HG02852 (cell line): ENCODE results near the gene JSRP1.

Source experiments
- ATAC-seq: cut with Tn5 transposase; IDR thresholded peaks from one replicate; pipeline ENCODE4 v1.9.1; 2021; ENCODE audit warnings: mild to moderate bottlenecking, moderate library complexity; ENCODE audit not compliant: unreplicated experiment

Gene JSRP1, protein sequence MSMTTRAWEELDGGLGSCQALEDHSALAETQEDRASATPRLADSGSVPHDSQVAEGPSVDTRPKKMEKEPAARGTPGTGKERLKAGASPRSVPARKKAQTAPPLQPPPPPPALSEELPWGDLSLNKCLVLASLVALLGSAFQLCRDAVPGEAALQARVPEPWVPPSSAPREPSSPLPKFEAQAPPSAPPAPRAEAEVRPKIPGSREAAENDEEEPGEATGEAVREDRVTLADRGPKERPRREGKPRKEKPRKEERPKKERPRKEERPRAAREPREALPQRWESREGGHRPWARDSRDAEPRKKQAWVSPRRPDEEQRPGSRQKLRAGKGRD

DNA sequence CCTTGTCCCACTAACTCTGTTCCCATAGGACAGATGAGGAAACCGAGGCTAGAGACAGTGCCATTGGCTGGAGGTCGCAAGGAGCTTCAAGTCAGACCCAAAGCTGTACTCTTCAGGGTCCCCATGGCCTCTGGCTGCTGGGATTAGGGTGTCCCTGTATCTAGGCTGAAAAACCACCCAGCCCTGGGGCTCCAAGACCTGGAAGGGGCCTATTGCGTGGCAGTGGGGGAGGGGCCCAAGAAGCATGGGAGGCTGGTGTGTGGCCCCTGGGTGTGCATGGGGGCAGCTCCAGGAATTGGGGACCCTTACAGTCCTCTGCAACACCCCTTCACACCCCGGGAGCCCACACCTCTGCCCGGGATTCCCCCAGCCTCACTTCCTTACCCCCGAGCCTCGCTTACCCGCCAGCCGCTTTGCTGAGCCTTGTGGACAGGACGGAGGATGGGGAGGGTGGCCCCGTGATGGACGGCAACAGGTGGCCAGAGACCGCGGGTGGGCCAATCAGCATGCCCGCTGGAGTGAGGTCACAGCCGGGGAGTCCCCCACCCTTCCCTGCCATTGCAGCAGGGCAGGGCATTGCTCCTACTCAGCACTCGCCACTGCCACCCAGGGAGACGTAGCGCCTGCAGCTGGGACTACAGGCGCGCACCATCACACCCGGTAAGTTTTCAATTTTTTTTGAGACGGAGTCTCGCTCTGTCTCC lies at the start of gene JSRP1:
Gene JSRP1 (minus strand): TSS at position 436 of the 704 bp plus-strand sequence. CDS start 1,103 bp downstream, outside the sequence.
- ATAC-seq = no peak

DNA sequence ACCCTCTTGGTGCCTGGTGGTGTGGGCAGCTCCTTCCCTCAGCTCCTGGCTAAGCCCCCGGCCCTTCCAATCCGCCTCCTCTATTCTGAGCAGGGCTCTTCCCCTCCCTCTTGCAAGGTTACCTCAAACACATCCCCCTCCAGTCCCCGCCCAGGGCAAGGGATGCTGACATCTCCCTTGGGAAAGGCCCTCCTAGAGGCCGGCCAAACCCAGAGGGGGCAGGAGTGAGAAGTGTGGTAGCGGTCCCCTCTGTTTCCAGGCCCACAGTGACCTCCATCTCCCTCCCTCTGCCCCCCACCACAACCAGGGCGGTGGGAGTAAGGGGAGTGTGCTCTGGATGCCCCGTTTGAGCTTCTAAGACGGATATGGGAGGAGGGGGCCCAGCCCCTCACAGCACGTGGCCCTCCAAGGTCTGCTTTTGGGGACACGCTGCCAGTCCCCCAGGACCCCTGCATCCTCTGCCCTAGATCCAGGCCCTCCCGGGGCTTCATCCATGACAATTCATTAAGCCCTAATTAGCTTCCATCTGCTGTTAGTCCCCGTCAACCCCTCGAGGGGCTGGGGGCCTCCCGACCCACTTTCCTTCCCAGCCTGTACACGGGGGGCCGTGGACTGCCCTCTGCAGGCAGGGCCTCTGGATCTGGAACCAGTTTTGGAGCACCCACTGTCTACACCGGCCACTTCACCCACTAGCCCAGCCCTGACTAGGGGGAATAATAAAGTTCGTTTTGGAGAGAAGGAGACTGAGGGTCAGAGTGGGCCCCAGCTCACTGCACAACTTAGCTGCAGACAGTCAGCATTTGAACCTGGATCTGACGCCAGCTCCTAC lies 49.4 kb upstream of the JSRP1 start:
- ATAC-seq = no peak

DNA sequence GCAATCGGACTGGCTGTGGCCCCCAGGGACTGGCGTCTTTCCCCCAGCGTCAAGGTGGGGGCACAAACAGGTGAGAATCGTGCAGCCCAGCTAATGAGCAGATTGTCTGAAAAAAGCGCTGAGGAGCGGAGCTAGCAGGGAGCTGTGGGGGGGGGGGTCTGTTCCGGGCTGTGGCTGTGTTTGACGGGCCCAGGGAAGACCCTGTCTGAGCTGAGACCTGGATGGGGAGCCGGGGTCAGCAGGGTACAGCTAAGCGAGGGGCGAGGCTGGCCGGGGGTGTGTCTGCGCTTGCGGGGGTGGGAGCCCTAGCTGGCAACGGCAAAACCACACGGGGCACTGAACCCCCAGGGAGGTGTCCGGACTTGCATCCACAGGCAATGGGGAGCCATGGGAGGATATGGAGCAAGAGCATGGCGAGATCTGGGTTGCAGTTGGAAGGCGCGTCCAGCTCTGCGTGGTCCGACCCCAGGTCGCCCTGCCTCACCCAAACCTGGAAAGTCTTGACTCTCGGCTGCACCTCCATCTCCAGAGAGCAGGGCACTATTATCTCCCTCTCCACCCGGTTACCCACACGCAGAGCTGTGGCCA lies 47.1 kb upstream of the JSRP1 start:
- no peak for ATAC-seq

DNA sequence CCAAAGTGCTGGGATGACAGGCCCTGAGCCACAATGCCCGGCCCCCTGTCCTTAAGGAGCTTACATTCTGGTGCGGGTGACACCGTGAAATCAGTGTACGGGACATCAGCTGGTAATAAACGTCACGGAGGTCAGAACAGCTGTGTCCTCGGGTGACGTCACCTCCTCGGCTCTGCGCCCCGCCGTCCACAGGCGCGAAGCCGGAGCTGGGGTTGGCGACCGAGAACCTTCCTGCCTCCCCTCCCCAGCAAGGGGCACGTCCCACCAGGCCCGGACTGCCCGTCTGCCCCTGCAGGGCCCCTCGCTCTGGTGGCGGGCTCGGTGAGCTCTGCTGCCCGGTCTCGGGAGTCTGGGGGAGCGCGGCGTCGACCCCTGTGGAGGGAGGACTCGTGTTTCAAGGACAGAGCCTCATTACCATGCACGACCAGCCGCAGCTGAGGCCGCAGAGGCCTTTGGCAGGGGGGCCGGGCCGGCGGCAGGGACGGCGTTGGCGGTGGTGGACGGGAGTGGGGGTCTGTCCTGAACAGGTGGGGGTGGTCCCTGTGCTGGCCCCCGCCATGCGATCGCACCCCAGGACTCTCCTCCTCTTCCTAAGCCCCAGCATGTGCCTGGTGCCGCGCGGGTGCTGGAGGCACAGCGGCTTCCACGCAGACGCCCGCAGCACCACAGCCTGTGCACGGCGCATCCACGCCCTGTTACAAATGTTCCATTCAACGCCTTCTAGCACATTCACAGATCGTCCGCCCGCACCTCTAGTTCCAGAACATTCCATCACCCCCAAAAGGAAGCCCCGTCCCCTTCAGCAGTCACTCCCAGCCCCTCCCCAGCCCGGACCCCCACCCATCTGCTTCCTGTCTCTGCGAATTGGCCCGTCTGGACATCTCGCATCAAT lies 46.3 kb upstream of the JSRP1 start:
- ATAC-seq = no peak

DNA sequence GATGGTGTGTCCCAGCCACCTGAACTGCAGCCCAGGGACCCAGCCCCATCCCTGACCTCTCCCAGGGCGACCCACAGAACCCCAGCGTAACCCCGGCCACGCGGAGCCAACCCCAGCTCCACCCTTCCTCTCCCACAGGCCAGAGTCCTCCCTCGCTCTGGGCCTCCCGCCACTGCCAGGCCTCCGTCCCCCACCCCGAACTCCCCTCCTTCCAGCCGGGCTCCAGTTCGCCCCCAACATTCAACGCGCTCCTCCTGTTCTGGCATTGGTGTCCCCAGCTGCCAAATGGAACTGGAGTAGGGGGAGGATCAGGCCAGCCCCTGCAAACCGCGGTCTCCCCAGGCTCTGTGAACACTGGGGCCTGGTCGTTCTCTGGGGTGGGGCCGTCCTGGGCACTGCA lies 44.3 kb upstream of the JSRP1 start:
- no peak for ATAC-seq

DNA sequence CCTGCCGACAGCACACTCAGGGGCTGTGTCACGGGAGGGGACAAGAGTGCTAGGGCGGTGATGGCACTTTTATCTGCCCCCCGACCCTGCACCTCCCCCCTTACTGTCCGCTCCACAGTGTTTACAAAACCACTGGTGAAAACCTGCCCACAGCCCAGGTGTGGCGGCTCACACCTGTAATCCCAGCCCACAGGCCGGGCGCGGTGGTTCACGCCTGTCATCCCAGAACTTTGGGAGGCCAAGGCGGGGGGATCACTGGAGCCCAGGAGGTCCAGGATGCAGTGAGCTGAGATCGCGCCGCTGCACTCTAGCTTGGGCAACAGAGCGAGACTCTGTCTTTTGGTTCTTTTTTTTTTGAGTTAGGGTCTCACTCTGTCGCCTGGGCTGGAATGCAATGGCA lies 39.9 kb upstream of the JSRP1 start:
- ATAC-seq = no peak

DNA sequence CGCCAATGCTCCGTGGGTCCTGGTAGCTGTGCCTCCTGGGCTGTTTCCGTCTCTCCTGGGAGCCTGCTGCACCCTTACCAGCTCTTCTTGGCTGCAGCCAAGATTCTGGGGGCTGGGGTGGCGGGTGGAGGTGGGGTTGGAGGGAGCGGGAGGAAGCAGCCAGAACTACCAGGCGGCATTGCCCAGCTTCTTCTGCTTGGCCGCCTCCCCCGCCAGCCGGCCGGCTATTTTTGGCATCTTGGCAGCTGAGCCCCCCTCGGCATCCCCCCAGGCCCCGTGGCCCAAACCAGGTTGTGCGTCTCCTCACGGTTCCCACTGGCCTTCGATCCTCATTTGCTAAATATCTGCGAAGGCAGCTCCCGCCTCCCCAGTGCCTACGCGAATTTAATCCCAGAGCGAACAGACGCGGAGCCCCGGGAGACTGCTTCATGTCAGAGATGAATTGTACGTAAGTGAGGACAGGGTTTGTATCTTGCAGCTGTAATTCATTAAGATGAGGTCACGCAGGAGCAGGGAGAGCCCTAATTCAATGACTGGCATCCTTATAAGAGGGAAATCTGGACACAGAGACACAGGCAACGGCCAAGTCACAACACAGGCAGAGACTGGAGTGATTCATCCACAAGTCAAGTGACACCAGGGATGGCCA lies 38.6 kb upstream of the JSRP1 start:
- no peak for ATAC-seq

DNA sequence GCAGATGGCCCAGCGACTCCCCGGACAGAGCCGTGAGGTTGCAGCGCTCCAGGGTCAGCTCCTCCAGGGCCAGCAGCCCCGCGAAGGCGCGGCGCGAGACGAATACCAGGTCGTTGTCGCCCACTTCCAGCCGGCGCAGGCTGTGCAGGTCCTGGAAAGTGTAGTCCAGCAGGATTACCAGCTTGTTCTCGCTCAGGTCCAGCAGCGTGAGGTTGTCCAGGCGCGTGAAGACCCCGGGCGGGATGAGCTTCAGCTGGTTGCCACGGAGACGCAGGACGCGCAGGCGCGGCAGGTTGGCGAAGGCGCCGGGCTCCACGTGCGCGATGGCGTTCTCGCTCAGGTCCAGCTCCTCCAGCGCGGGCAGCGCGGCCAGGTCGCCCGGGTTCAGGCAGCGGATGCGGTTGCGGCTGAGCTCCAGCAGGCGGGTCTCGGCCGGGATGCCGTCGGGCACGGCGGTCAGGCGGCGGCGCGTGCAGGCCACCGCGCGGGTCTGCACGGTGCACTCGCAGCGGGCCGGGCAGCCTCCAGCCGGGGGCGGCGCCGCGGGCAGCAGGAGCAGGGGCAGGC lies 35.1 kb upstream of the JSRP1 start:
- no peak for ATAC-seq

DNA sequence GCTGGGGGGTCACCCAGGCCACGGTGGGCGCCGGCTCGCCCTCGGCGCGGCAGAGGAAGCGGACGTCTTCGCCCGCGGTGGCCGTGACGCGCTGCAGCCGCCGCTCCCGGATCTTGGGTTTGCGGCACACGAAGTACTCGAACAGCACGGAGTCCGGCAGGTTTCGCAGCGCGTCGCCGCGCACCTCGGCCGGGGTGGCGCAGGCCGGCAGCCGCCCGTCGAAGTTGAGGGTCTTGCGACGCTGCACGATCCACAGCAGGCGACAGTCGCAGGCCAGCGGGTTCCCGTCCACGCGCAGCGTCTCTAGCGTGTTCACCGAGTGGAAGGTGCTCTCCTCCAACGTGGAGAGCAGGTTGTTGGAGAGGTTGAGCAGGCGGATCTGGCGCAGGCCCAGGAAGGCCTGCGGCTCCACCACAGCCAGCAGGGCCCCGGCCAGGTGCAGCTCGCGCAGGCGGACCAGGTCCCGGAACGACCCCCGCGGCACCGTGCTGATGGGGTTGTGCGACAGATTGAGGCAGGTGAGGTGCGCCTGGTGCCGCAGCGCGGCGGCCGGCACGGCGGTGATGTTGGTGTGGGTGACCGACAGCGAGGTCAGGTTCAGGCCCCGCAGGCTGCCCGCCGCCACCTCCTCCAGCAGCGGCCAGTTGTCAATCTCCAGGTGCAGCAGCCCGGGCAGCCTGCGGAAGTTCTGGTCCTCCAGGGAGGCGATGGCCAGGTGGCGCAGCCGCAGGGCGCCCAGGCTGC lies 34.4 kb upstream of the JSRP1 start:
- ATAC-seq = no peak

DNA sequence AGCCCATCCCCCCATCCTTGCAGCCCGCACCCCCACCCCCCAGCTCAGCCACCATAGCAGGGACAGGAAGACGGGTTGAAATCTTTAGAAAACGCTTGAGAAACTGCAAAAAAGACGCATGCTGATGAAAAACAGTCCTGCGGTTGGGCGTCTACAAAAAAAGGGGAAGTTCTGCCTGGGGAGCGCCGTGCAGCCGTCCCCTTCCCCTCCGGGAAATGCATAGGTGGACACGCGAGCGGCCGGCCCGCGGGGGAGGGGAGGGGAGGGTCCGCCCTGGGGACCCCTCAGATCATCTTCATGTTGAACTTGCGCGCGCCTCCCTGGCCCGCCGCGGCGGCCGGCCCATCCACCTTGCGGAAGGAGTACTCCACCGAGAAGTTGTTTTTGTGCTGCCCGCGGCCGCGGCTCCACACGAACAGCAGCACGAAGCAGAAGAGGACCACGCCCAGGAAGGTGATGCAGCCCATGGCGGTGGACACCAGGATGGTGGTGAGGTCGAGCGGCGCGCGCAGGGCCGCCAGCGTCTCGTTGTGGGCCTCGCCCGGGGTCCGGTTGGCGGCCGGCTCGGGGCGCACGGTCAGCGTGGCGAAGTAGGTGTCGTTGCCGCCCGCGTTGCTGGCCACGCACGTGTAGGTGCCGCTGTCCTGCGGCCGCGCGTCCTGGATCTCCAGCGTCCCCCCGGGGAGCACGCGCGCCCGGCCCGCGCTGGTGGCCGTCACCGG lies 33.7 kb upstream of the JSRP1 start:
- no peak for ATAC-seq

DNA sequence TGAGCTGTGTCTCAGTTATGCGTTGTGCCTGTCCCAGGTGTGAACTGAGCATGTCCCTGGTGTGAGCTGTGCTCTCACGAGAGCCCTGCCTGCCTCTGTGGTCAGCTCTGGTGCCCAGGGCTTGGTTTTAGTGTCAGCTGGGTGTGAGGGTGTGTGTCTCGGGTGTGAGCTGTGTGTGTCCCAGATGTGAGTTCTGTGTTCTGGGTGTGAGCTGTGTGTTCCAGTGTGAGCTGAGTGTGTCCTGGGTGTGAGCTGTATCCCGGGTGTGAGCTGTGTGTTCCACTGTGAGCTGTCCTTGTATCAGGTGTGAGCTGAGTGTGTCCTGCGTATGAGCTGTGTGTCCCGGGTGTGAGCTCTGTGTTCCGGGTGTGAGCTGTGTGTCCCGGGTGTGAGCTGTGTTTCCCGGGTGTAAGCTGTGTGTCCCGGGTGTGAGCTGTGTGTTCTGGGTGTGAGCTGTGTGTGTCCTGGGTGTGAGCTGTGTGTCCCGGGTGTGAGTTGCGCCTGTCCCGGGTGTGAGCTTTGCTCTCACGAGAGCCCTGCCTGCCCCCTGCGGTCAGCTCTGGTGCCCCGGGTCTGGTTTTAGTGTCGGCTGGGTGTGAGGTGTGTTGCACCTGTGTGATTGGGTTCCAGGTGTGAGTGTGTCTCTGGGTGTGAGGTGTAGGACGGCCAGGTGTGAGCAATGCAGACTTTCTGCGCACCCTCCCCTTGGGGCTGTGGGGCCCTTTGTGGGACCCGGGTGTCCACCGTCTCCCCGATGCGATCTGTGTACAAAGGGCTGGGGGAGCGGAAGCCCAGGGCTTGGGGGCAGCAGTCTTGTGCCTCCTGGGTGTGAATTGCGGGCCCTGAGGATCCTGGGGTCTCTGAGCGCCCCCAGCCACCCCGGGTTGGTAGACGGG lies 32.8 kb upstream of the JSRP1 start:
- ATAC-seq = no peak

DNA sequence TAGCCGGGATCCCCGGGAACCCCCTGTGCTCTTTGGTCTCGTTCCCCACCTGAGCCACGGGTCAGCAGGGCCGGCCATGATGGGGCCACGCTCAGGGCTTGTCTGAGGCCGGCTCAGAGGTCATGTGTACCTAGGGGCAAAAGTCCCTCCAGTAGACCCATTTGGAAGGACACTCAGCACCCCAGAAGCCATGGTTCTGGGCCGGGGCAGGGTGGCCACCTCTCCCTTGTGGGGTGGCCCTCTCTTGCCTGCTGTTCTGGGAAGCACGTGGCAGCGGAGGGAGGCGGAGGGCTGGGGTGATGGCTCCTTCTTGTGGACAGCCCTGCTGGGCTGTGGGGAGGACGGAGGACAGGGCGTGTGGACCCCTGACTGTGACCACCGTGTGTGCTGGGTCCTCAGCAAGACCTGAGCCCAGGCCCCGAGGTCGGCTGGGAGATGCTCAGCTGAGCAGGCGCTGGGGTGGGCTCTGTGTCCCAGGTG lies 32.2 kb upstream of the JSRP1 start:
- no peak for ATAC-seq

DNA sequence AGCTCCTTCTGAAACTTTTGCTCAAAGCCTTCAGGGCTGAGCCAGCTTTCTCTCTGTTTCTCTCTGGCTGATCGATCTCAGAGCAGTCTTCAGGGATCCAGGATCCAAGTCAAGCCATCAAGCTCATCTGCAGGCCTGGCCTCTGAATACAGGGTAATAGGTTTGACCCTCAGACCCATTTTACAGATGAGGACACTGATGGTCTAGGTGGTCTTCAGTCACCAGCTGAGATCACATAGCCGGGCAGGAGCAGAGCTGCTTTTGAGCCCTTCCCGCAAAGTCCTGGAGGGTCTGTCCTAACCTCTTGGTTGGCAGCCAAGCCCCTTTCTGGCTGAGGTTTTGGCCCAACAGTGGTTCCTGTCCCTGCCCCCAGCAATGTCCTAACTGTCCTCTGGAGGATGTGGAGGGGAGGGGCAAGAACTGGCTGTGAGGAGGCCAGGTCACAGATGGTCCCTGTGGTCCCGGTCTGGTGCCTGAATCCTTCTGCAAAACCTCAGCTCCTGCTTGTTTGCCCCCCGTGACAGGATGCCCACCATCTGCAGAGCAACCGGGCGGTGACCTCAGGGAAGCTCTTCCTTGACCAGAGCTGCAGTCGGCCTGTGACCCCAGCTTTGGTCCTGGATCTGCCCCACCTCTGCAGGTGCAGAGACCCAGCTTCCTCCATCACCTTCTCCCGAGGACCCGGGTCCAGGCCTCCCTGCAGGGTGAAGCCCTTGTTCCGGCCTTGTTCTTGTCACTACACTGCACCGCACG lies 31.5 kb upstream of the JSRP1 start:
- no peak for ATAC-seq

DNA sequence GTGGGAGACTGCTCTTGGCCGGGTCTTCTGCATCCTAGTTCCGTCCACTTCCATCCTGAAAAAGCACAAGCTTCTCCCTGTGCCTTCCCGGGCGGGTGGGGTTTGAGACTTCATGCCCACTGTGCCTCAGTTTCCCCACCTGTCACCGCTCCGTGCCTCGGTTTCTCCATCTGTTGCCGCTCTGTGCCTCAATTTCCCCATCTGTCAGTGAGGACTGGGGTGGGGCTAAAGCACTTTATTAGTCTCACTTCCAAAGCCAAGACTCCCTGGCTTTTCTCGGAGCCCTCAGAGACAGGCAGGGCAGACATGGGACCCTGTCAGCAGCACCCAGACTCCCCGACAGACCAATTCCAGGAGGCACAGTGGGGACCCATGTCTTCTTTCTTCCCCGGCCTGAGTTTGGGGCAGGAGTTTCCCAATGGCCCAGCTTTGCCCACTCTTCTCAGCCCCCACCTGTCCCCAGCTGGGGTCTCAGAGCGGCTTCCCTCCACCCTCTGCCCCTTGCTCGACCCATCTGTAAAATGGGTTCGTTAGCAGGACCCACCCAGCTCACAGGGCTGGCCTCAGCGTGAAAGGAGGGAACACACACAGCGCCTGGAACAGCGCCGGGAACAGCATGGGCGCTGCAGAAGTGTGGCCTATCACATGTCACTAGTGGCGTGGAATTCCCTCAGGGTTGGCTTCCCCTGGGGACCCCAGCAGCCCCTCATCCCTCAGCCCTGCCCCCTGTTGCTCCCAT lies 30.4 kb upstream of the JSRP1 start:
- no peak for ATAC-seq

DNA sequence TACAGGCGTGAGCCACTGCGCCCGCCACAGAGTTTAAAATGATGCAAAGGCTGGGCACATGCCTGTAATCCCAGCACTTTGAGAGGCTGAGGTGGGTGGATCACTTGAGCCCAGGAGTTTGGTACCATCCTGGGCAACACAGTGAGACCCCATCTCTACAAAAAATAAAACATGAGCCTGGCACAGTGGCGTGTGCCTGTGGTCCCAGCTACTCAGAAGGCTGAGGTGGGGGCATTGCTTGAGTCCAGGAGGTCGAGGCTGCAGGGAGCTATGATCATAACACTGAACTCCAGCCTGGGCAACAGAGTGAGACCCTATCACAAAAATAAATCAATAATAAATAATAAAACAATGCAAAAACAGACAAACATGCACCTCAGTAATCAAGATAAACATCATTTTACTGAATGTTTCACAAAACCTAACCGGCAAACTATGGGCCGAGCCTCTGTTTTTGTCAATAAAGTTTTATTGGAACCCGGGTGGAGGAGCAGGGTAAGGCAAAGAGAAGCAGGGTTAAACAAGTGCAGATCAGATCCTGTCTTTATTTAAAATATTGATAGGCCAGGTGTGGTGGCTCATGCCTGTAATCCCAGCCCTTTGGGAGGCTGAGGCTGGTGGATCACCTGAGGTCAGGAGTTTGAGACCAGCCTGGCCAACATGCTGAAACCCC lies 27.8 kb upstream of the JSRP1 start:
- ATAC-seq = no peak
